Measurements from ENCODE around the gene SPATS2.

DNA sequence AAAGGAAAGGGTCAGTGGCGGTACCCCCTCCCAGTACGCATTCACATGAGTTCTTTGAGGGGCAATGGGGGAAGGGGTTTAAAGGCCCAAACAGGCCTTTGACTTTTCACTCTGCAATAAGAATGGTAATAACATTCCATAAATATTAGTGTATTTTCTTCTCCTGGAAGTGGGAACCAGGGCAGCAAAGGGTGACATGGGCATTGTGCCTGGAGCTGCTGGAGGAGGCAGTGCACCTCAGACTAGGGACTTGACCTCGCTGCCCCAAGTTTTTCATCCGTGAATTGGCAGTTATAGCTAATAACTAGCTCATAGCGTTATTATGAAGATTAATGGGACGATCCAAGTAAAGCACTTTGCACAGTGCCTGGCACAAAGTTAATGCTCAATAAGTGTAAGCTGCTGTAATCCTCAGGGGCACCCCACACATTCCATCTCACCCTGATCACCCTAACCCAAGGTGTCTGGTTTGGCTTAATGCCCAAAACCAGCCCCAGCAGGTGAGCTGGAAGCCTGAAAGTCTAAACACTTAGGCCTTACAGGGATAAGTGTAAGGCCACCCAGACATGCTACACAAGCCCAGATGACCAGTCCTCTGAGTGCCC, 168.8 kb downstream of the SPATS2 start:
- TF ChIP-seq, protein P1, sequence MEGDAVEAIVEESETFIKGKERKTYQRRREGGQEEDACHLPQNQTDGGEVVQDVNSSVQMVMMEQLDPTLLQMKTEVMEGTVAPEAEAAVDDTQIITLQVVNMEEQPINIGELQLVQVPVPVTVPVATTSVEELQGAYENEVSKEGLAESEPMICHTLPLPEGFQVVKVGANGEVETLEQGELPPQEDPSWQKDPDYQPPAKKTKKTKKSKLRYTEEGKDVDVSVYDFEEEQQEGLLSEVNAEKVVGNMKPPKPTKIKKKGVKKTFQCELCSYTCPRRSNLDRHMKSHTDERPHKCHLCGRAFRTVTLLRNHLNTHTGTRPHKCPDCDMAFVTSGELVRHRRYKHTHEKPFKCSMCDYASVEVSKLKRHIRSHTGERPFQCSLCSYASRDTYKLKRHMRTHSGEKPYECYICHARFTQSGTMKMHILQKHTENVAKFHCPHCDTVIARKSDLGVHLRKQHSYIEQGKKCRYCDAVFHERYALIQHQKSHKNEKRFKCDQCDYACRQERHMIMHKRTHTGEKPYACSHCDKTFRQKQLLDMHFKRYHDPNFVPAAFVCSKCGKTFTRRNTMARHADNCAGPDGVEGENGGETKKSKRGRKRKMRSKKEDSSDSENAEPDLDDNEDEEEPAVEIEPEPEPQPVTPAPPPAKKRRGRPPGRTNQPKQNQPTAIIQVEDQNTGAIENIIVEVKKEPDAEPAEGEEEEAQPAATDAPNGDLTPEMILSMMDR (IDR thresholded peaks at IDR 0.05), result no peak
- TF ChIP-seq POLR2A (IDR thresholded peaks at IDR 0.05), result no peak

Measured in testis (tissue), 2 donors.